Tibial nerve (tissue), 4 donors: ENCODE data around the gene CD70.

Experiments
- CTCF ChIP-seq, 5 experiments: fragments of 200-600 bp in 3 of 5; fragments of 450-650 bp in 2 of 5; sonication (generic) in 3 of 5; IDR thresholded peaks; one replicate each; pipeline ENCODE4 v1.5.1; 2016 to 2019; ENCODE audit warnings: antibody characterized with exemption in 5 of 5, mild to moderate bottlenecking in 3 of 5, moderate library complexity in 2 of 5
- EP300 ChIP-seq, 2 donors: sonication (generic); formaldehyde crosslinking; IDR thresholded peaks; one replicate each; pipeline ENCODE4 v1.6.1; 2017; ENCODE audit warnings: antibody characterized with exemption in 2 of 2, mild to moderate bottlenecking in 1 of 2
- POLR2A ChIP-seq, 2 donors: fragments of 450-650 bp; IDR thresholded peaks; one replicate each; pipeline ENCODE4 v1.6.1; 2017; ENCODE audit warnings: antibody characterized with exemption in 2 of 2, mild to moderate bottlenecking in 2 of 2, moderate library complexity in 2 of 2

DNA sequence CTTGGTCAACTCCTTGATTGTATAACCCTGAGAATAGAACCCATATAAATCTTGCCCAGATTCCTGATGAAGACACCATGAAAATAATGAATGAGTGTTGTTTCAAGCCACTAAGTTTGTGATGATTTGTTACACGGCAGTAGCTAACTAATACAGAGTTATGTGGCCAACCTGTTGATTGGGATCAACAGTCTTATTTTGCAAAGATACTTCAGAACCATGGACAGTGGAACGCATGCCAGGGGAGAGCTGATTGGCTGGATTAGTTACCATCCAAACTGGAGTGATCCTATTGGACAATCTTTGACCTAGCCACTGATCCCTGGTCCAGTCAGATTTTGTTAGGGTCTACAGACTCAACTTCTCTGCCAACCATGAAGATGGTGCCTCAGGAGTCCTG lies 26.6 kb downstream of the CD70 start:
- no peak for TF ChIP-seq EP300 (IDR thresholded peaks at IDR 0.05)
- TF ChIP-seq CTCF (IDR thresholded peaks at IDR 0.05) = no peak
- TF ChIP-seq POLR2A (IDR thresholded peaks at IDR 0.05) = no peak
